NCI-H82 treated with DMSO at 0.1 percent for 48 hours (cell line): ENCODE results near the gene PIWIL1.

Source experiments
- DNase-seq: peaks from one replicate; lab custom pipeline; 2025; ENCODE audit not compliant: unreplicated experiment; lab: John Stamatoyannopoulos, UW

PIWIL1 gene

DNA sequence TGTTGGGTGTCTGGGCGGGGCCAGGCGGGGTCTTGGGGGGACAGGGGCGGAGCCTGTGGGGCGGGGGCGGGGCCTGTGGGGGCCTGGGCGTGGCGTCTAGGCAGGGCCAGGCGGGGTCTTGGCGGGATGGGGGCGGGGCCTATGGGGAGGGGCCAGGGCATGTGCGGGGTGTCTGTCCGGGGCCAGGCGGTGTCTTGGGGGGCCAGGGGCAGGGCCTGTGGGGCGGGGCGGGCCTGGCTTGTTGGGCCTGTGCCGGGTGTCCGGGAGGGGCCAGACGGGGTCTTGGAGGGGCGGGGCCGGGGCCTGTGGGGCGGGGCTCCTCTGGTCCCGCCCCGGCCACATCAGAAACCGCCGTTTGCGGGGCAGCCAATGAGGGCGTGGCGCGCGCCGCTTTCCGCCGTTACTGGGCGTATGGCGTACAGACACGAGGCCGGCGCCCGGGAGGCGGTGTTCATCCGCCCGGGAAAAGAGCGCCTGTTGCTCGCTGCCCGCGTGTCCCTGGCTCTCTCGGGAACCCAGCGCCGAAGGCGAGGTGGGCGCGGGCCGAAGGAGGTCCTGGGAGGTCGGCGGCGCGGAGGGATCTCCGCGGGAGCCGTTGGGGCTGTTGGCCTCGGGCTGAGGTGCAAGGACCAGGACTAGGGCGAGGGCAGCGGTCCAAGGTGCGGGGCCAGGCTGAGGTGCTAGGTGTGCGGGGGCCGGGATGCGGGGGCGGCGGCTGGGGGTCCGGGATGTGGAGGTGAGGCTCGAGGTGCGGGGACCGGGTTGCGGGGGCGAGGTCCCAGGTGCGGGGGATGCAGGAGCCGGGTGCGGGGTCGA is at the start of gene PIWIL1:
Gene PIWIL1, plus strand, starts transcription at position 400 of the 816 bp plus-strand sequence. CDS start 4,705 bp downstream, outside the sequence.
- no peak for DNase-seq

DNA sequence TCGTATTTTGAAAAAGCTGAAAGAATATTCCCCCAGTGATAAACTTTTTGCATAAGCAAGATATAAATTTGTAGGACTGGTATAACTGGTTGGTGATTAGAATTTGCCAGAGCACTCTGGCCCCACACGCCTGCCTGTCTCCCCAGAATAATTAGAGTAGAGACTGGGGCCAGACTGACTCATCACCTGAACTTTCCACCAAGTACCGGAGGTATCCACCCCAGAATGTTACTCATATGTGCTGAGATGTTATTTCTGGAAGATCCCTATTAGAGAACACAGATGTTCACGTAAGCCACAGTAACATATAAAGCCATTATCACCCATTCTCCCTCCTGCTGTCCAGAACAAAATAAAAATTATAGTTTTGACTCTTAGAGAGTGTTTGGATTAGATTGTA is 49.5 kb upstream of the PIWIL1 start:
- DNase-seq: no peak

DNA sequence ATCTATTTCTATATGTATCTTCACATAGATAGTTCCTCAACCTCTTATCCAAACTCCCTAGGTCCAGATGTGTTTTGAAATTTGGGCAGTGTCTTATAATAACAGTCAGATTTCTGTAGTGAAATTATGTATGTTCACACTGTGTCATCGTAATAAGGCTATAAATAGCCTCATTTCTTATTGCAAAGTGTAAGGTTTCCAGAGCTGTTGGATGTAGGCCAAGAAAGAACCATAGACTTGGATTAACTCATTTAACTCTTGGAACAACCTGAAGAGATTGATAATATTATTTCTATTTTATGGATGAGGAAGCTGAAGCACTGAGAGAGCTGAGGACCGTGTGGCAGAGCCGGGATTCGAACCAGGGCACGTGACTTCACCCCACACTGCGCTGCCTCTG is 49.0 kb upstream of the PIWIL1 start:
- DNase-seq: no peak

GRCh38 chr12:130290114-130290513 is 47.6 kb upstream of the PIWIL1 start:
- DNase-seq: no peak

DNA sequence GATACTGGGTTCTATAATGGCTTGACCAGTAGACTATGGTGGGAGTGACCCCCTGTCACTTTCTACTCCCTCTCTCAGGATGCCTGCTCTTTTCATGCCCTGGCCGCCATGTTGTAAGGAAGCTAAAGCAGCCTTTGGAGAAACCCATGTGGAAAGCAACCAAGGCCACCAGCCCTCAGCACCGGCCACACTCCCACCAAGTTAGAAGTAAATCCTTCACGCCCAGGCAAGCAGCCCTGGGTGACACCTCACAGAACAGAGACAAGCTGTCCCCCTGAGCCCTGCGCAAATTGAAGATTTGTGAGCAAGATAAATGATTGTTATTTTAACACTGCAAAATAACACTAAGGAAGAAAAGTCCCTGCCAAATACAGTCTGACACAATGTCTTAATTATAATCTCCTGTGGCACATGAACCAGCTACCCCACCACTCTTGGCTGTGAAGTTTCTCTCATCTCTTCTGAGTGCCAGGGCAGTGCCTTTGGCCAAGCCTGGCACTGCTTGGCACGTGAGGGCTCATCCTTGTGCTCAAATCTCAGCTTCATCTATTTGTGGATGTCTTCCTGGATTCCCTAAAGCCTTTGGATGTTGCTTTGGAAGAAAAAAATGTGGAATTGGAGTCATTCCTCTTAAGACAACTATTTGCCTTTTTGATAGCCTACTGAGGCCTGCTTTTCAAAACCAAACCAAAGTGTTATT is 39.2 kb upstream of the PIWIL1 start:
- DNase-seq: no peak

DNA sequence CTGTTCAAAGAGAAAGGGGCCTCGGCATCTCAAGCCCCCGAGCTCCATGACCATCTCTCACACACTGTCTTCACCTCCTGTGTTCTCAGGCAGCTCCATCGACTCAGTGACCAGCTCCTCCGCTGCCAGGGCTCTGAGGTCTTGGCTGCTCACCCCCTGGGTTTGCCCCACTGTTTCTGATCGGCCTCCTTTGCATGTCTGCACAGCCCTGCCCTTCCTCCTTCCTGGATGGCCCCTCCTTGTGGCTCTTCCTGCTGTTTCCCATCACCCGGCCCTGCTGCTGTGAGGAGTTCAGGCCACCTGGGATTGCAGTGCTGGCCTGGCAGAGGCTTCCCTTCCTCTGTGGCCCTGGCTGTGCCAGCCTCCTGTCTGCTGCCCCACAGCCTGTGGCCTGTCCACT is 38.1 kb upstream of the PIWIL1 start:
- no peak for DNase-seq

- no peak for DNase-seq
Measured at GRCh38 chr12:130300090-130300489, 37.6 kb upstream of the PIWIL1 start.

DNA sequence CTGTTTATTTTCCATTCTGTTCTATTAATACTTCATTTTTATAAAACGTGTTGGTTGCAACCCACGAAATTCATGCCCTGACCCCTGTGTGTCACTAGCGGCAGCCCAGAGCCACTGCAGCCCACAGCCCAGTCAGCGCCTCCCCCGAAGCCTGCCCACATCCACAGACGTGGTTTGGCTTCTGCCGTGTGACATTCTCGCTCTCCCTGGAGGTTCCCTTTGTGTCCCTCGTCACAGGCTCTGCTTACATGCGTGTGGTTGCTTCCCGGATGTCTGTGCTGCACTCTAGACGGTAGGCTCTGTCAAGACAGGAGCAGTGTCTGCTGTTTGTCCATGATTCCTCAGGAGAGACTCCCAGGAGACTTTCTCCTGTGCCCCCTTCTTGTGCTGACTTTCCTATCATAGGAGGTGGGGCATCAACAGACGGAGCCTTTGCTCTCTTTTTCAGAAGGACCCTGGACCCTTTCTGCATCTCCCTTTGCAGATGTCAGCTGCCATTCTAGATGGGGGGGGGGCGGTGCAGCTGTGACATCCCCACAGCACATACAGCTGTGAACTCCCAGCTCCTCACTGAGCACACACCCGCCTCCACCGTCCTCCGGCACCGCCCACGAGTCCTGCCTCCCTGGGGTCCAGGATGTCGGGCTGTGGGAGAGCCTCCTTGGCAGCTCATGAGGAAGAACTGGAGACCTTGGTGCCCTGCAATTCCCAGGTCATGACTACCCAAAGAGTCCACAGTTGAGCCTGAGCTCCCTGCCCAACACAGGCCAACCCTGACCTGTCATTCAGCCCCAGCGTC is 36.8 kb upstream of the PIWIL1 start:
- DNase-seq: no peak

GRCh38 chr12:130301559-130301958 is 36.1 kb upstream of the PIWIL1 start:
- no peak for DNase-seq

- no peak for DNase-seq
Measured at GRCh38 chr12:130303781-130304180, 33.9 kb upstream of the PIWIL1 start.

DNA sequence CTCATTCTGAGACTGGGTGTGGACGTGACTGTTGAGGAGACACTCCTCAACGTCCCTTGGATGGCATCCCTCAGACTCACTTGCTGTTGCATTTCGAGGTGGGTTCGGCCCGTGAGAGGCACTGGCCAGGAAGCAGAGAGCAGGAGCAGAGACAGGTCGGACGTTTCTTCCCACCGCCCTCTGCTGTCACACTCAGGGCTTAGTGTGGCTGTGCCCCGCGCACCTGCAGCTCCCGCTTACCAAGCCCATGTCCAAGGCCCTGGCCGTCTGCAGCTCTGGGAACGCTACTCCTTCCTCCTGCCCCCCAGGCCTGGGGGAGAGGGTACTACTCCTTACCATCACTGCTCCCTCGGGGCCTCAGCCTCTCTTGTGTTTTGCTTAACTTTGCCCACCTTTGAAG is 29.8 kb upstream of the PIWIL1 start:
- no peak for DNase-seq

DNA sequence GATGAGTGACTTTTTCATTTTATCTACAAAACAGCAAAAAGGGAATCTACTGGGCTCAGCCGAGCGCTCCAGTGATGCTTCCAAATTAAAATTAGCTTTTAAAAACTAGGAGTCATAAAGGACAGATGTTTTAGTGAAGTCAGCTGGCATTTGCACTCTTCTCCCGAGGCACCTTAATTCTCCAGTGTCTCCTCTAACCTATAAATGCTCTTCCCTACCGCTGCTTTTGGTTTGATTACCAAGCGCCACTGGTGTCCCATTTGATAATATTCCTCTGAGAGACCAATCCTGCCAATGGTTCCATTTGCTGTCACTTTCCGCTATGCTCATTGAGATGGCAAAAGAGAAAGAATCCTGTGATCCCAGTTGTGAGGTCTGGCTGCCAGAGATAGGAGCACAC is 29.3 kb upstream of the PIWIL1 start:
- no peak for DNase-seq

DNA sequence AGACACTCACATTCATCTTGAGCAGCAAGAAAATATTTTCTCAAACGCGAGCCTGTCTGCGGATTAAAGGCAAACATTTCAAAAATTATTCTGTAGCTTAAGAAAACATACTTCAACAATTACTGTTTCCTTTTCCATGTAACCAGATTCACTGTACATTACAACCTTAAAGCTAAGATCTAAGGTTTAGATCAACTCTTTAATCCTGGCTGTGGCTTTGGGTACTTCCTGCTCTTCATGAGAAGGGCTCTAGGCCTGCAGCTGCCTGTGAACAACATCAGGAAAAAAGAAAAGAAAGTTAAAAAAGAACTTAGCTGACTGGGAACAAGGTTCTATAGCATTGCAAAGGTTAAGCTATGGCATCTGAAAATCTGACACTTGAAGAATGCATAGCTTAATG is 21.4 kb upstream of the PIWIL1 start:
- no peak for DNase-seq

GRCh38 chr12:130320536-130320935 is 17.2 kb upstream of the PIWIL1 start:
- no peak for DNase-seq

- DNase-seq: no peak
Measured at GRCh38 chr12:130322263-130322662, 15.4 kb upstream of the PIWIL1 start.

DNA sequence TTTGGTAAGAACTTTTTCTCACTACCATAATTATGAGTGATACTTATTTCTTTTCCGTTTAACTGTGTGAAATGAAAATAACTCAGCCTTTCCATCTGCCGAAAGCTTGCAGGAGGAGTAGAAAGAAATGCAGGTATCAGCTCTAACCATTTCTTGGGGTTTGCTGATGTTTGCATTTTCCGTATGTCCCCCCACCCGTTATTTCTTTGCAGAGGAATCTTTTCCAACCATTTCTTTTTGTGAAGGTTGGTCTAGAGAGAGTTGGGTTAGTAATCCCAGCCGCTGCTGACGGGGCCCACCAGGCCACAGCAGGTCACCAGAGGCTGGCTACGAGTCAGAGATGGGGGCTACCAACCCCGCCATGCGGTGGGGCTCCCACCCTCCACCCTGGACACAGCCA is 7.0 kb upstream of the PIWIL1 start:
- DNase-seq: no peak

DNA sequence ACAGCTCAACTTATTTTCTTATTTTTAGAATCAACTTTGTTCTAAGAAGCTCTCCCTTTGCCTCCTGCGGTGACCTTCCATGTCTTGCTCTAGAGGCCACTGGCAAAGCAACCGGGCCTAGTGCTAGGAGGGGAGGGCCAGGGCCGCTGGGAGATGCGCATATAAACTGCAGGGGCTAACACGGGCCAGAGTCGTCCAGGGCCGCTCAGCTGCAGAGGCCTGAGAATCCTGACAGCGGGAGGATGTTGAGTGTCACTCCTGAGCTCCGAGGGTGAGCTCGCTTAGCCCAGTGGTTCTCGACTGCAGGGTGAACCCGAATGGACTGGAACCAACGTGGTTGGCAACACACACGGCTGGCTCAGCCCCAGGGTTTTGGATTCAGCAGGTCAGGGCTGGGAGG is 6.5 kb upstream of the PIWIL1 start:
- no peak for DNase-seq

DNA sequence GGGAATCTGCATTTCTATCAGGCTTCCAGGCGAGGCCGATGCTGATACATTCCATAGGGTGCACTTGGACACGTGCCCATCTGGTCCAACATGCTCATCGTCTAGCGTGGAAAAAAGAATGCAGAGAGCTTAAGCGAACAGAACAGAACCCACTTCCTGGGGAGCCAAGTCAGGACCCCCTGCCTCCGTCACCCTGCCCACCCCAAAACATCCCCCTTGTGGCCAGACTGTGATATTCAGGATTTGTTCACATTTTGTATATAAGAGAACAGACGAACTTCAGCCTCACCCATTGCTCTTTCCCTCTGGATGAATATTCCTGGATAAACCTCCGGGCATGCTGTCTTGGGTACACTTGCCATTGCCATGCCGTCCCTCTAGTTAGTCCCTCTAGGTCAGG is 4.3 kb upstream of the PIWIL1 start:
- DNase-seq: no peak

DNA sequence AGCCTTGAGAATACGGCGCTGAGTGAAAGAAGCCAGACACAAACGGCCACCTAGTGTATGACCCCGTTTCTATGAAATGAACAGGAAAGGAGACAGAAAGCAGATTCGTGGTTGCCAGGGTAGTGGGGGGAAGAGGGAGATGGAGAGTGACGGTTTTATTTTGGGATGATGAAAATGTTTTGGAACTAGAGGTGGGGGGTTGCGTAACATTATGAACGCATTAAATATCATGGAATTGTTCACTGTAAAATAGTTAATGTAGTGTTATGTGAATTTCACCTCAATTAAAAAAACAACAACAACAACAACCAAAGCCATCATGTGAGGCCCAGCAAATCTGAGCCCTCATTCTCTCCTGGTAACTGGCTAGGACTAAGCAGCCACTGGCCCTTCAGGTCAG is 3.3 kb upstream of the PIWIL1 start:
- no peak for DNase-seq

DNA sequence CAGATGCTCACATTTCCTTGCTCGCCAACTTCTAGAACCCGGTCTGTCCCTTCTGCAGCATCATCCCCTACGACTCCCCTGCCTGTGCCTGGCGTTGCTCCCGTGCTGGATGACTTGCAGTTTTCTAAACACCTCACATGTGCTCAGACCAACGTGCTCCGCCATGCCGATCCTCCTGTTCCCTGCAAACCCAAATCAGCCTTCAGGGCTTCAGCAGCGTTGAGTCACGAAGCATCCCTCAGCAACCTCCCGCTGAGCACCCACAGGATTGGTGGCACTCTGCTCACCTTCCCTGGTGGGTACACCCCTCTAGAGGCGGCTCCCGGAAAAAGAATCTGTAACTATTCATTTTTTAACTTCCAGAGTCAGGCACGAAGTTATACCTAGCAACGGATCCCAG is 2.8 kb upstream of the PIWIL1 start:
- DNase-seq: no peak

DNA sequence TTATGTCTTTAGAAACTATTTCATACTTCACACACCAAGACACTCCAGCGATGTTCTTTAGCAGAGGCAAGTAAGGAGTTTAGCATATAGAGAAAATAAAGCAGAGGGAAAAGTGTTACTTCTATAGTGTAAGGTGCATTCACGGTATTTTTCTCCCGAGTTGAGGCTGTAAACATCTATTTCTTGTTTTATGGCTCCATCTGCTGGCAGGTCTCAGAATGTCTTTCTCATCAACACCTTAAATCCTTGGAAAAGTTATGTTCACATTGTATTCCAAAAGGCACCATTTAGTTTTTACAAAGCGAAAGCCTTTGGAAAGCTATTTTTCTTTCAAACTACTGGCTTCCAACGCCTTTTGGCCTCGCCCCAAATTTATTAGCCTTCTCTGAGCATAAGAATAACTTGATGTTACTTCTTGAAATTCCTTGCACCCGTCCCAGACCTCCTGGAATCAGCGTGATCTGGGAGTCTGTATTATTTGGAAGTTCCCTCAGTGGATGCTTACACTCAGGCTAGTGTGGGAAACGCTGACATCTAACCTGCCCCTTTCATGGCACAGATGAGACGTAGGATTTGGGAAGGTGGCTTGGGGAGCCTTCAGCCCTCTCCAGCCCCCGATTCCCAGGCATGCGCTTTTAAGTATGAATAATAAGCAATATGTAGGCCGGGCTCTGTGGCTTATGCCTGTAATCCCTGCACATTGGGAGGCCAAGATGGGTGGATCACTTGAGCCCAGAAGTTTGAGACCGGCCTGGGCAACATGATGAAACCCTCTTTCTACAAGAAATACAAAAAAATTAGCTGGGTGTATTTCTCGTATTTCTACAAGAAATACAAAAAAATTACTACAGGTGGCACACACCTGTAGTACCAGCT is 1.9 kb upstream of the PIWIL1 start:
- DNase-seq: peak; percentile 3
